ENCODE data around the gene IFITM1.

IFITM1 gene

DNA sequence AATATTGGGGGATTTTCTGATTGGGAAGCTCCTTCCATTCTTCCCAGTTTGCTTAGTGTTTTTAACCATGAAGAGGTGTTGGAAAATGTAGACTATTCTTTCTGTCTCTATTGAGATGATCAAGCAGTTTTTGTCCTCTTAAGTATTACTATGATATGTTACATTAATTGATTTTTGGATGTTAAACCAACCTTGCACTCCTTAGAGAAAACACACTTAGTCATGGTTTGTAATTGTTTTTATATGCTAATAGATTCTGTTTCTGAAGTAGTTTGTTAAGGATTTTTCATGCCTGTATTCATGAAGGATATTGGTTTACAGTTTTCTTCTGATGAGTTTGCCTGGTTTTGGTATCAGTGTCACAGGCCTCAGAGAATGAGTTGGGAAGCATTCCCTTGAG, 37.6 kb upstream of the IFITM1 start:
- DNase-seq, result no peak
- Histone ChIP-seq H3K4me1 (ENCODE audit: insufficient read depth, low read length) (peaks cover 10% of the 10 kb centered on the region), H3K4me3 (ENCODE audit: low read depth in 1 of 2, low read length in 2 of 2) (no peak overlapping the region), H3K27me3 (ENCODE audit: insufficient read depth, low read length, poor library complexity) (no peaks in the 10 kb centered on the region), H4K20me1 (ENCODE audit: insufficient read depth, low read length) (no peaks in the 10 kb centered on the region), H3K4me2 (ENCODE audit: insufficient read depth, low read length) (no peak overlapping the region), H2AFZ (ENCODE audit: low read depth, low read length) (no peak overlapping the region), H3K9me3 (ENCODE audit: insufficient read depth, low read length, severe bottlenecking) (no peaks in the 10 kb centered on the region), H3K36me3 (ENCODE audit: insufficient read depth, low read length) (no peaks in the 10 kb centered on the region), H3K9ac (ENCODE audit: low read depth, low read length) (no peak overlapping the region), H3K79me2 (ENCODE audit: insufficient read depth, low read length) (no peaks in the 10 kb centered on the region), H3K27ac (ENCODE audit: low read length) (no peak overlapping the region)
- TF ChIP-seq, protein P1, sequence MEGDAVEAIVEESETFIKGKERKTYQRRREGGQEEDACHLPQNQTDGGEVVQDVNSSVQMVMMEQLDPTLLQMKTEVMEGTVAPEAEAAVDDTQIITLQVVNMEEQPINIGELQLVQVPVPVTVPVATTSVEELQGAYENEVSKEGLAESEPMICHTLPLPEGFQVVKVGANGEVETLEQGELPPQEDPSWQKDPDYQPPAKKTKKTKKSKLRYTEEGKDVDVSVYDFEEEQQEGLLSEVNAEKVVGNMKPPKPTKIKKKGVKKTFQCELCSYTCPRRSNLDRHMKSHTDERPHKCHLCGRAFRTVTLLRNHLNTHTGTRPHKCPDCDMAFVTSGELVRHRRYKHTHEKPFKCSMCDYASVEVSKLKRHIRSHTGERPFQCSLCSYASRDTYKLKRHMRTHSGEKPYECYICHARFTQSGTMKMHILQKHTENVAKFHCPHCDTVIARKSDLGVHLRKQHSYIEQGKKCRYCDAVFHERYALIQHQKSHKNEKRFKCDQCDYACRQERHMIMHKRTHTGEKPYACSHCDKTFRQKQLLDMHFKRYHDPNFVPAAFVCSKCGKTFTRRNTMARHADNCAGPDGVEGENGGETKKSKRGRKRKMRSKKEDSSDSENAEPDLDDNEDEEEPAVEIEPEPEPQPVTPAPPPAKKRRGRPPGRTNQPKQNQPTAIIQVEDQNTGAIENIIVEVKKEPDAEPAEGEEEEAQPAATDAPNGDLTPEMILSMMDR (IDR thresholded peaks at IDR 0.05; ENCODE audit: borderline replicate concordance, extremely low read depth, low read length, poor library complexity, severe bottlenecking), result no peak
- TF ChIP-seq EZH2 (IDR thresholded peaks at IDR 0.05; ENCODE audit: borderline replicate concordance, low read depth, low read length, severe bottlenecking), result no peak
- no peak for ATAC-seq (ENCODE audit: insufficient read depth, low read depth)

DNA sequence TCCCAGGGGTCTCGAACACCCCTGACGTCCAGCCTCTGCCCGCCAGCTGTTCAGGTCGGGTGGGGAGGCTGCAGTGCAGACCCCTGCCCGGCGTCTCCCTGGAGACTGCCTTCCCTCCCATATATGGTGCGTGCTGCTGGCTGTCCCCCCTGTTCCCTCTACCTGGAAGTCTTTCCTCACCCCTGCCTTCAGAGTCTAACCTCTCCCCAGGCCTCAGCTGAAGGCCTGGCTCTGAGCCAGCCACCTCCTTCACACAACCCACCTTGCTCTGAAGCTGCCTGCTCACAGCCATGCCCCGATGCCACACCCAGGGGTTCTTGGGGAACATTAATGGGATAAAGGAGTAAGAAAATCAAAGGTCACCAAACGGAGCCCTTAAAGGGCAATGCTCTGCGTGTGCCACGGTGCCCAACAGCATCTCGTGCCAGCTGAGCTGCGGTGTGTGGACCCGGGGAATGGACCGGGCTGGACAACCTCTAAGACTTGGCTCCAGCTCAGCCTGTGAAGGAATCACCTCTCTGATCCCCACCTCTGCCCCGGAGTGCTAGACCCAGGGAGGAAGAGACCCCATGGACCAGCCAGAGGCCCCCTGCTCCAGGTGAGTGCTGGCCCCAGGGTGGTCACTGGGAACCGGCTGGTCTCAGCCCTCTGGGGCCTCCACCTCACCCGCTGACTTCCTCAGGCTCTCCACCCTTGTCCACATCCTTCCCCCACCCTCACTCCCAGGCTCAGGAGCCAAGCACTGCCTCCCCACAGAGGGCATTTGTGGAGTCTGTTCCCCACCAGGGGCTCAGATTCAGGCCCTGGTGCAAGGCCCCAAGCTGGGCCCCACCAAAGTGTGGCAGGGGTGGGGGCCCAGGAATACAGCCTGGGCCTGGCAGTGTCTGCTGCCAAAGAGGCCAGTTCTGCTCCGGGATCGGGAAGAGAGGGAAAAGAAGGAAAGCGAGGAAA, 35.6 kb upstream of the IFITM1 start, which contains the start of gene NLRP6:
NLRP6 (plus strand) TSS at position 407 of the 951 bp plus-strand sequence; CDS start at position 570, 163 bp downstream.
- 0 out of 3 replicates have a peak, but pooled peaks have one; percentile 24 for ATAC-seq (ENCODE audit: insufficient read depth, low read depth)
- no peak for TF ChIP-seq EZH2 (IDR thresholded peaks at IDR 0.05; ENCODE audit: borderline replicate concordance, low read depth, low read length, severe bottlenecking)
- TF ChIP-seq, protein P1 (IDR thresholded peaks at IDR 0.05; ENCODE audit: borderline replicate concordance, extremely low read depth, low read length, poor library complexity, severe bottlenecking), result no peak
- H3K4me3 ChIP-seq (ENCODE audit: low read depth in 1 of 2, low read length in 2 of 2), result no peak within 1 kb of the TSS
- no peak within 1 kb of the TSS for H2AFZ ChIP-seq (ENCODE audit: low read depth, low read length)
- H3K4me1 ChIP-seq (ENCODE audit: insufficient read depth, low read length), result peaks cover 10% of the 10 kb centered on the region
- no peak within 1 kb of the TSS for H3K9ac ChIP-seq (ENCODE audit: low read depth, low read length)
- no peaks in the 10 kb centered on the region for H3K36me3 ChIP-seq (ENCODE audit: insufficient read depth, low read length)
- H4K20me1 ChIP-seq (ENCODE audit: insufficient read depth, low read length), result no peaks in the 10 kb centered on the region
- H3K4me2 ChIP-seq (ENCODE audit: insufficient read depth, low read length), result no peak within 1 kb of the TSS
- H3K9me3 ChIP-seq (ENCODE audit: insufficient read depth, low read length, severe bottlenecking), result no peaks in the 10 kb centered on the region
- no peaks in the 10 kb centered on the region for H3K79me2 ChIP-seq (ENCODE audit: insufficient read depth, low read length)
- peak within 1 kb of the TSS; percentile 60 for H3K27ac ChIP-seq (ENCODE audit: low read length)
- DNase-seq, result no peak
- H3K27me3 ChIP-seq (ENCODE audit: insufficient read depth, low read length, poor library complexity), result no peaks in the 10 kb centered on the region

- Histone ChIP-seq H4K20me1 (ENCODE audit: insufficient read depth, low read length) (no peaks in the 10 kb centered on the region), H3K9me3 (ENCODE audit: insufficient read depth, low read length, severe bottlenecking) (no peaks in the 10 kb centered on the region), H3K4me1 (ENCODE audit: insufficient read depth, low read length) (peaks cover 10% of the 10 kb centered on the region), H3K4me2 (ENCODE audit: insufficient read depth, low read length) (no peak overlapping the region), H3K27me3 (ENCODE audit: insufficient read depth, low read length, poor library complexity) (no peaks in the 10 kb centered on the region), H3K9ac (ENCODE audit: low read depth, low read length) (no peak overlapping the region), H3K4me3 (ENCODE audit: low read depth in 1 of 2, low read length in 2 of 2) (no peak overlapping the region), H3K27ac (ENCODE audit: low read length) (no peak overlapping the region), H3K79me2 (ENCODE audit: insufficient read depth, low read length) (no peaks in the 10 kb centered on the region), H3K36me3 (ENCODE audit: insufficient read depth, low read length) (no peaks in the 10 kb centered on the region), H2AFZ (ENCODE audit: low read depth, low read length) (no peak overlapping the region)
- no peak for DNase-seq
- TF ChIP-seq, protein P1 (IDR thresholded peaks at IDR 0.05; ENCODE audit: borderline replicate concordance, extremely low read depth, low read length, poor library complexity, severe bottlenecking), result no peak
- no peak for TF ChIP-seq EZH2 (IDR thresholded peaks at IDR 0.05; ENCODE audit: borderline replicate concordance, low read depth, low read length, severe bottlenecking)
- ATAC-seq (ENCODE audit: insufficient read depth, low read depth), result no peak
These were observed 34.5 kb upstream of the IFITM1 start for GRCh38 chr11:279040-279965.

All from DND-41 (cell line).